Stimulated activated CD4-positive, alpha-beta T cell treated with anti-CD3 and anti-CD28 coated beads, Interleukin-1b, Interleukin-23, amount 100 ng/mL, for 48 hours (primary cell): ENCODE data around the gene STPG3.
"Not testable (repeated sequence)": the region's sequence is repeated elsewhere in the genome, so short reads cannot be mapped to it uniquely, and the experiment has no call there.

Experiments
- DNase-seq: peaks from one replicate; pipeline ENCODE4 v3.0.0-alpha.2; 2020

The STPG3 gene

DNA sequence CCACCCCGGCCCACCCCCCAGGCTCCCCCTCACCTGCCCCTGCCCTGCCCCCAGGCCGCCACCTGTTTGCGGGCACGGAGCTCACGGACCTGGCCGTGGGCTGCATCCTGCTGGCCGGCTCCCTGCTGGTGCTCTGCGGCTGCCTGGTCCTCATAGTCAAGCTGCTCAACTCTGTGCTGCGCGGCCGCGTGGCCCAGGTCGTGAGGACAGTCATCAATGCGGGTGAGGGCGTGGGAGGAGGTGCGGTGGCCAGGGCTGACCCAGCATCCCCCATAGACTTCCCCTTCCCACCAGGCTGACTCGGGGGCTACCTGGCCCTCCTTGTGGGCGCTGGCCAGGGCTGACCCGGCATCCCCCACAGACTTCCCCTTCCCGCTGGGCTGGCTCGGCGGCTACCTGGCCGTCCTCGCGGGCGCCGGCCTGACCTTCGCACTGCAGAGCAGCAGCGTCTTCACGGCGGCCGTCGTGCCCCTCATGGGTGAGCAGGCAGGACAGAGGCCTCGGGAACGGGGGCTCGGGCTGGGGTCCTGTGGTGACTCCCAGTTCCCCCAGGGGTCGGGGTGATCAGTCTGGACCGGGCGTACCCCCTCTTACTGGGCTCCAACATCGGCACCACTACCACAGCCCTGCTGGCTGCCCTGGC is 16.9 kb upstream of the STPG3 start:
- DNase-seq = no peak

GRCh38 chr9:137234758-137235423 is 16.2 kb upstream of the STPG3 start:
- no peak for DNase-seq

DNA sequence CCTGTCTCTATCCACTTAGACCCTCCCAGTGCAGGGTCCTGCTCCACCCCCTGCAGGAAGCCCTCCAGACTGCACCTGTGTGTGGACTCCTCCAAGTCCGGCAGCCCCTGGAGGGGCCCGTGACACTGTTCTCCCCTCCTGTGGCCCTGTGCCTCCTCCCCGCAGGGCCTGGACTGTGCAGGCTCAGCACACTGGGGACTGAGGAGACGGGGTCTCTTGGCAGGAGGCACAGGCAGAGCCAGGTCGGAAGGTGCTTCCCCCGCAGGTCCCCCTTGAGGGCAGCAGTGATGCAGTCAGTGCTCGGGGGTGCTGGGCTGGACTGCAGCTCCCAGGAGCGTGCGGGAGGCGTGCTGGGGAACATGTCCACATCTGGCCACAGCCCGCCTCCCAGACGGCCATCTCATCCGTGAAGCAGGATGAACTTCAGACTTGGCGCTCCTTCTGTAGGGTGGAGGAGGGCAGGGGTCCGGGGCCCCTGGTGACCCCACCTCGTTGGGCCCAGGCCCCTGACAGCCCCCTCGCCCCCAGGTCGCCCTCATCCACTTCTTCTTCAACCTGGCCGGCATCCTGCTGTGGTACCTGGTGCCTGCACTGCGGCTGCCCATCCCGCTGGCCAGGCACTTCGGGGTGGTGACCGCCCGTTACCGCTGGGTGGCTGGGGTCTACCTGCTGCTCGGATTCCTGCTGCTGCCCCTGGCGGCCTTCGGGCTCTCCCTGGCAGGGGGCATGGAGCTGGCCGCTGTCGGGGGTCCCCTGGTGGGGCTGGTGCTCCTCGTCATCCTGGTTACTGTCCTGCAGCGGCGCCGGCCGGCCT is 15.5 kb upstream of the STPG3 start:
- DNase-seq = no peak

DNA sequence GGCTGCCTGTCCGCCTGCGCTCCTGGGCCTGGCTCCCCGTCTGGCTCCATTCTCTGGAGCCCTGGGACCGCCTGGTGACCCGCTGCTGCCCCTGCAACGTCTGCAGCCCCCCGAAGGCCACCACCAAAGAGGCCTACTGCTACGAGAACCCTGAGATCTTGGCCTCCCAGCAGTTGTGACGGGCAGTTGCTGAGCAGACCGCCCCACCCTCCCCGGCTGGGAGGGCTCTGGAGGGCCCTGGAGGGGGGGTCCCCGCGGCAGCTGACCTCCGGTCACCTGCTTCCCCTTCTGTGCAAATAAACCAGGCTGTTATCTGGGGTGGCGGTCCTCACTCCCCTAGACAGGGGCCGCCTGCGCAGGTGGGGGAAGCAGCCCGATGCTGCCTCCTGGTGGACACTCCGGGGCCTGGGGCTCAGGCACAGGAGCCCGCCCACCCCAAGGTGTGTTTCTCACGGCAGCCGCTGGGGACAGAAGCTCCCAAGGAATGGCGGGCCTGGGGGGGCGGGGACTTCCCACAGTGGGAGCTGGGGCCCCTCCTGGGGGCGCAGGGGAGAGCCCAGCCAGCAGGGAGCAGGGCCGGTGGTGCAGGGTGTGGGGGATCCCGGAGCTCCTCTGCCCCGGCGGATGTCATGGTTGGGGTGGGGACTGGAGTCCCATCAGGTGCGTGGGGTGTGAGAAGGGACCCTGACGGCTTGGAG is 14.7 kb upstream of the STPG3 start:
- DNase-seq = peak; percentile 89

DNA sequence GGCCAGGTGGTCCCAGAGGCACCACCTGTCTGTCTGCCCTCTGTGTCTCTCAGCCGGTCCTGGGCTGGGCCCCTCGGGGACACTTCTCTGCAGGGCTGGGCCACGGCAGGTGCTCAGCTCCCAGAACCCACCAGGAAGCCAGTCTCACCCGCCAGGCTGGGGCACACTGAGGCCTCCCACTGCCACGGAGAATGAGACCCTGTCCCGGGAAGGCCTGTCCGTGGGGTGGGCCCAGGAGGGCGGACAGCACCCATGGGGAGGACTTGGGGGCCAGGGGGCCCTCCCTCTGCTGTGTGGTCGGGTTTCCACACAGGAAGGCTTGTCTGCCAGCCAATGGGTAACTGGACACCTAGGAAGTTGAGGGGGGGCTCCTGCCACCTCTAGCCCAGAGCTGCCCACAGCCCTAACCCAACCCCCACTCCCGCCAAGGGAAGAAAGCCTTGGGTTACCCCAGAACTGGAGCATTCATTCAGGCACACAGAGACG is 14.1 kb upstream of the STPG3 start:
- no peak for DNase-seq

GRCh38 chr9:137237759-137238726 is 13.0 kb upstream of the STPG3 start:
- DNase-seq = no peak

- DNase-seq = not testable (repeated sequence)
Observed at GRCh38 chr9:137239541-137240200, 11.4 kb upstream of the STPG3 start.

- peak; percentile 62 for DNase-seq
Observed at GRCh38 chr9:137240318-137240840, 10.7 kb upstream of the STPG3 start.

- peak; percentile 99 for DNase-seq
Observed at GRCh38 chr9:137240841-137241489, 10.1 kb upstream of the STPG3 start, which contains the start of gene TUBB4B. TSS of gene TUBB4B (plus strand) at chr9:137241287. CDS start at chr9:137241361, 74 bp downstream.

- peak; percentile 62 for DNase-seq
Observed at GRCh38 chr9:137241490-137242268, 9.4 kb upstream of the STPG3 start.

- DNase-seq = no peak
Observed at GRCh38 chr9:137242269-137243203, 8.6 kb upstream of the STPG3 start.

DNA sequence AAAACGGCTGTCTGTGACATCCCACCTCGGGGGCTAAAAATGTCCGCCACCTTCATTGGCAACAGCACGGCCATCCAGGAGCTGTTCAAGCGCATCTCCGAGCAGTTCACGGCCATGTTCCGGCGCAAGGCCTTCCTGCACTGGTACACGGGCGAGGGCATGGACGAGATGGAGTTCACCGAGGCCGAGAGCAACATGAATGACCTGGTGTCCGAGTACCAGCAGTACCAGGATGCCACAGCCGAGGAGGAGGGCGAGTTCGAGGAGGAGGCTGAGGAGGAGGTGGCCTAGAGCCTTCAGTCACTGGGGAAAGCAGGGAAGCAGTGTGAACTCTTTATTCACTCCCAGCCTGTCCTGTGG is 7.8 kb upstream of the STPG3 start:
- DNase-seq = not testable (repeated sequence)

GRCh38 chr9:137243626-137244485 is 7.2 kb upstream of the STPG3 start:
- no peak for DNase-seq

GRCh38 chr9:137244486-137245449 is 6.3 kb upstream of the STPG3 start:
- no peak for DNase-seq

- DNase-seq = no peak
Observed at GRCh38 chr9:137245450-137246421, 5.3 kb upstream of the STPG3 start.
